Measurements from ENCODE around the gene ZNF609. TPM values are rescaled to one million over a fixed set of nuclear protein-coding genes. Genes with fewer than 3 reads are reported as not detected.

ZNF609 gene
- polyA plus RNA-seq, 1 donor from 2014 or later = 11.8 TPM

DNA sequence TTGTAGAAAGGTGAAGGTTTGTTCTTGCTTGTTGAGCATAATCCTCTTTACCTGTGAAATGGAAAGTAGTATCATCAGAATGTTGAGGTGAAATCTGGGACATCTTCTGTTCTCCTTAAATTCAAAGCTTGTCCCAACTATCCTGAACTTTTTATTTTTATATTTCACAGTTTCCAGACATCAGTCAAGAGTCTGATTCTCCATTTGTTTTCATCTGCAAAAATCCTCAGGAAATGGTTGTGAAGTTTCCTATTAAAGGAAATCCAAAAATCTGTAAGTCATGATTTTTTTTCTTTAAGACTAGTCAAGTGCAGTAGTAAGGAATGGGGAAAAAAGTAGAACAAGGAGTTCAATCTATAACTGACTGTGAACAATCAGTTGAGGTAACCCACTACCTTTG, 15.5 kb upstream of the ZNF609 start:
- TF ChIP-seq EZH2 (IDR thresholded peaks at IDR 0.05; ENCODE audit: borderline replicate concordance, insufficient read depth, low read length, poor library complexity, severe bottlenecking) (no peak), RAD21 (conservative IDR thresholded peaks at IDR 0.05) (no peak), POLR2AphosphoS5 (IDR thresholded peaks at IDR 0.05) (no peak)
- TF ChIP-seq, protein P1, sequence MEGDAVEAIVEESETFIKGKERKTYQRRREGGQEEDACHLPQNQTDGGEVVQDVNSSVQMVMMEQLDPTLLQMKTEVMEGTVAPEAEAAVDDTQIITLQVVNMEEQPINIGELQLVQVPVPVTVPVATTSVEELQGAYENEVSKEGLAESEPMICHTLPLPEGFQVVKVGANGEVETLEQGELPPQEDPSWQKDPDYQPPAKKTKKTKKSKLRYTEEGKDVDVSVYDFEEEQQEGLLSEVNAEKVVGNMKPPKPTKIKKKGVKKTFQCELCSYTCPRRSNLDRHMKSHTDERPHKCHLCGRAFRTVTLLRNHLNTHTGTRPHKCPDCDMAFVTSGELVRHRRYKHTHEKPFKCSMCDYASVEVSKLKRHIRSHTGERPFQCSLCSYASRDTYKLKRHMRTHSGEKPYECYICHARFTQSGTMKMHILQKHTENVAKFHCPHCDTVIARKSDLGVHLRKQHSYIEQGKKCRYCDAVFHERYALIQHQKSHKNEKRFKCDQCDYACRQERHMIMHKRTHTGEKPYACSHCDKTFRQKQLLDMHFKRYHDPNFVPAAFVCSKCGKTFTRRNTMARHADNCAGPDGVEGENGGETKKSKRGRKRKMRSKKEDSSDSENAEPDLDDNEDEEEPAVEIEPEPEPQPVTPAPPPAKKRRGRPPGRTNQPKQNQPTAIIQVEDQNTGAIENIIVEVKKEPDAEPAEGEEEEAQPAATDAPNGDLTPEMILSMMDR (IDR thresholded peaks at IDR 0.05; ENCODE audit: poor library complexity, severe bottlenecking) = no peak
- Histone ChIP-seq H2AFZ (ENCODE audit: low read depth, low read length) (no peak overlapping the region), H3K9me3 (ENCODE audit: low read length) (no peaks in the 10 kb centered on the region), H3K9ac (ENCODE audit: low read length) (no peak overlapping the region), H3K36me3 (ENCODE audit: insufficient read depth, low read length) (no peaks in the 10 kb centered on the region), H3K4me3 (ENCODE audit: low read length) (no peak overlapping the region), H3K4me2 (ENCODE audit: low read length) (no peak overlapping the region), H3K79me2 (replicated peaks; ENCODE audit: insufficient read depth, low read length) (no peaks in the 10 kb centered on the region), H3K9me2 (ENCODE audit: insufficient read depth, low read length) (no peaks in the 10 kb centered on the region), H3F3A (ENCODE audit: insufficient read depth, low read length, poor library complexity, severe bottlenecking) (no peaks in the 10 kb centered on the region), H4K20me1 (ENCODE audit: insufficient read depth) (no peaks in the 10 kb centered on the region), H3K27me3 (ENCODE audit: insufficient read depth, low read depth, low read length) (no peaks in the 10 kb centered on the region), H3K27ac (ENCODE audit: low read length) (no peak overlapping the region)

DNA sequence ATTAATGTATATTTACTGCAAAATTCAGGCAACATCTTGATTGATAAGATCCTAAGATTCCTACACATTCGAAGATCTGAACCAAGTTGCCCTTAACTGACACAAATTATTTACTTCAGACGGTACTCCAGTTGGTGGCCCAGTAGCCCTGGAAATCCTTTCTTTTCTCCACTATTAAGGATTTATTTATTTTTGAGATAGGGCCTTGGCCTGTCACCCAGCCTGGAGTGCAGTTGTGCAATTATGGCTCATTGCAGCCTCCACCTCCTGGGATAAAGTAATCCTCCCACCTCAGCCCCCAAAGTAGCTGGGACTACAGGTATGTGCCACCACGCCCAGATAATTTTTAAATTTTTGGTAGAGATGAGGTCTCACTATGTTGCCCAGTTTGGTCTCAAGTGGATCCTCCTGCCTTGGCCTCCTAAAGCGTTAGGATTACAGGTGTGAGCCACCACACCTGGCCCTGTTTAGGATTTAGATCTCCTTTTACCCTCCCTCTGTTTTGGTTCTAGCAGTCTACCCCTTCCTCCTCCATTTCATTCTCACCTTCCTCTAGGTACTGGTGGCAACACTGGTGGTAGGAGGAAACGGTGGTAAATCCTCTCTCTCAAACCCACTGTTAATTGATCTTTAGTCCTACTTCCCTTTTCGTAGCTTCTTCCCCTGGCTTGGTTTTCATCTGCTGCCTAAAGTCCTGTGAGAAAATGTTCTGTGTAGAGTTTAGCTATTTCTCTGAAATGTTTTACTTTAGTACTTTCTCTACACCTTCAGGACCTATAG, 12.7 kb upstream of the ZNF609 start:
- Histone ChIP-seq H3K79me2 (replicated peaks; ENCODE audit: insufficient read depth, low read length) (no peaks in the 10 kb centered on the region), H3K4me3 (ENCODE audit: low read length) (no peak overlapping the region), H3K4me2 (ENCODE audit: low read length) (no peak overlapping the region), H3K9ac (ENCODE audit: low read length) (no peak overlapping the region), H3K27ac (ENCODE audit: low read length) (no peak overlapping the region), H3K27me3 (ENCODE audit: insufficient read depth, low read depth, low read length) (no peaks in the 10 kb centered on the region), H3K9me2 (ENCODE audit: insufficient read depth, low read length) (no peaks in the 10 kb centered on the region), H2AFZ (ENCODE audit: low read depth, low read length) (no peak overlapping the region), H4K20me1 (ENCODE audit: insufficient read depth) (no peaks in the 10 kb centered on the region), H3F3A (ENCODE audit: insufficient read depth, low read length, poor library complexity, severe bottlenecking) (no peaks in the 10 kb centered on the region), H3K9me3 (ENCODE audit: low read length) (no peaks in the 10 kb centered on the region), H3K36me3 (ENCODE audit: insufficient read depth, low read length) (no peaks in the 10 kb centered on the region)
- TF ChIP-seq, protein P1 (IDR thresholded peaks at IDR 0.05; ENCODE audit: poor library complexity, severe bottlenecking) = no peak
- TF ChIP-seq EZH2 (IDR thresholded peaks at IDR 0.05; ENCODE audit: borderline replicate concordance, insufficient read depth, low read length, poor library complexity, severe bottlenecking) = no peak
- TF ChIP-seq POLR2AphosphoS5 (IDR thresholded peaks at IDR 0.05) = no peak
- TF ChIP-seq MXI1 (conservative IDR thresholded peaks at IDR 0.05; ENCODE audit: poor library complexity, severe bottlenecking) = no peak
- no peak for TF ChIP-seq EP300 (conservative IDR thresholded peaks at IDR 0.05; ENCODE audit: poor library complexity, severe bottlenecking)
- no peak for TF ChIP-seq TAF1 (IDR thresholded peaks at IDR 0.05; ENCODE audit: low read depth)
- TF ChIP-seq SMC3 (conservative IDR thresholded peaks at IDR 0.05; ENCODE audit: poor library complexity) = no peak
- no peak for TF ChIP-seq RAD21 (conservative IDR thresholded peaks at IDR 0.05)
- TF ChIP-seq, protein P2, sequence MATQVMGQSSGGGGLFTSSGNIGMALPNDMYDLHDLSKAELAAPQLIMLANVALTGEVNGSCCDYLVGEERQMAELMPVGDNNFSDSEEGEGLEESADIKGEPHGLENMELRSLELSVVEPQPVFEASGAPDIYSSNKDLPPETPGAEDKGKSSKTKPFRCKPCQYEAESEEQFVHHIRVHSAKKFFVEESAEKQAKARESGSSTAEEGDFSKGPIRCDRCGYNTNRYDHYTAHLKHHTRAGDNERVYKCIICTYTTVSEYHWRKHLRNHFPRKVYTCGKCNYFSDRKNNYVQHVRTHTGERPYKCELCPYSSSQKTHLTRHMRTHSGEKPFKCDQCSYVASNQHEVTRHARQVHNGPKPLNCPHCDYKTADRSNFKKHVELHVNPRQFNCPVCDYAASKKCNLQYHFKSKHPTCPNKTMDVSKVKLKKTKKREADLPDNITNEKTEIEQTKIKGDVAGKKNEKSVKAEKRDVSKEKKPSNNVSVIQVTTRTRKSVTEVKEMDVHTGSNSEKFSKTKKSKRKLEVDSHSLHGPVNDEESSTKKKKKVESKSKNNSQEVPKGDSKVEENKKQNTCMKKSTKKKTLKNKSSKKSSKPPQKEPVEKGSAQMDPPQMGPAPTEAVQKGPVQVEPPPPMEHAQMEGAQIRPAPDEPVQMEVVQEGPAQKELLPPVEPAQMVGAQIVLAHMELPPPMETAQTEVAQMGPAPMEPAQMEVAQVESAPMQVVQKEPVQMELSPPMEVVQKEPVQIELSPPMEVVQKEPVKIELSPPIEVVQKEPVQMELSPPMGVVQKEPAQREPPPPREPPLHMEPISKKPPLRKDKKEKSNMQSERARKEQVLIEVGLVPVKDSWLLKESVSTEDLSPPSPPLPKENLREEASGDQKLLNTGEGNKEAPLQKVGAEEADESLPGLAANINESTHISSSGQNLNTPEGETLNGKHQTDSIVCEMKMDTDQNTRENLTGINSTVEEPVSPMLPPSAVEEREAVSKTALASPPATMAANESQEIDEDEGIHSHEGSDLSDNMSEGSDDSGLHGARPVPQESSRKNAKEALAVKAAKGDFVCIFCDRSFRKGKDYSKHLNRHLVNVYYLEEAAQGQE (IDR thresholded peaks at IDR 0.05; ENCODE audit: borderline replicate concordance) = no peak

Data from neural cell (in vitro differentiated cells).